K562 (cell line): ENCODE data around the gene TP53RK. TPM values are rescaled to one million over a fixed set of nuclear protein-coding genes. Genes with fewer than 3 reads are reported as not detected.

ENCODE experiments used
- ATAC-seq: fragments of 200-7000 bp; cut with Tn5 transposase; 3 replicates; pipeline ENCODE4 v1.9.1; 2020; ENCODE audit warnings: moderate library complexity
- BruUV-seq: library from RNA; stranded (reverse); fragments of 400-500 nt; replicated peaks from 2 replicates; lab custom pipeline; 2021; lab: Mats Ljungman, UMichigan
- CTCF ChIA-PET: fragments of 300-600 bp; formaldehyde crosslinking; extraction: SDS; loops from one replicate; lab custom pipeline; 2021; ENCODE audit warnings: low intra/inter-chr PET ratio; lab: Yijun Ruan, JAX
- POLR2A ChIA-PET: fragments of 300-600, 350-650 bp; sonication (Branson Sonifier 250); formaldehyde crosslinking; extraction: SDS; loops from one replicate; lab custom pipeline; 2021; ENCODE audit warnings: antibody characterized with exemption, inconsistent platforms; lab: Yijun Ruan, JAX
- DNase-seq, 4 experiments: peaks; one replicate each; pipeline versions ENCODE4 v3.0.0 to v3.0.0-alpha.2; 2011 to 2018; ENCODE audit warnings: low spot score in 3 of 4, mixed read lengths in 3 of 4; ENCODE audit errors: extremely low read depth in 1 of 4
- FAIRE-seq: peaks from 2 replicates; lab custom pipeline; 2011; peaks lifted over from hg19 to GRCh38; lab: Jason Lieb, UNC
- H2AFZ ChIP-seq: 2 replicates; pipeline ENCODE4 v1.6.0; 2011; ENCODE audit warnings: low read depth, low read length, control low read depth, inconsistent platforms
- H3K27ac ChIP-seq: fragments of 200-600 bp; 3 replicates; pipeline ENCODE4 v1.8.0; 2011; ENCODE audit warnings: low read depth, mild to moderate bottlenecking, control low read depth, inconsistent platforms, low read length, moderate library complexity, mixed read lengths; ENCODE audit errors: extremely low read depth
- H3K27me3 ChIP-seq, 2 experiments: fragments of 300-600 bp in 1 of 2; 2 replicates in 1 of 2; 3 replicates in 1 of 2; pipeline versions ENCODE4 v1.6.0 to v1.8.0; 2011; ENCODE audit warnings: inconsistent platforms in 2 of 2, low read length in 2 of 2, mild to moderate bottlenecking in 1 of 2, mixed read lengths in 1 of 2, moderate library complexity in 1 of 2; ENCODE audit not compliant: control insufficient read depth in 2 of 2, insufficient read depth in 2 of 2
- H3K36me3 ChIP-seq: fragments of 300-600 bp; 3 replicates; pipeline ENCODE4 v1.8.0; 2011; ENCODE audit warnings: mild to moderate bottlenecking, low read length, inconsistent platforms; ENCODE audit not compliant: control insufficient read depth, insufficient read depth
- H3K4me1 ChIP-seq, 2 experiments: fragments of 200-600 bp in 1 of 2; replicated peaks in 1 of 2; 2 replicates in 1 of 2; 3 replicates in 1 of 2; pipeline versions ENCODE4 v1.5.1 to v1.8.0; 2011; ENCODE audit warnings: inconsistent platforms in 2 of 2, low read length in 2 of 2, mild to moderate bottlenecking in 1 of 2, mixed read lengths in 1 of 2, moderate library complexity in 1 of 2; ENCODE audit not compliant: control insufficient read depth in 2 of 2, insufficient read depth in 2 of 2
- H3K4me2 ChIP-seq: 2 replicates; pipeline ENCODE4 v1.6.1; 2011; ENCODE audit warnings: low read length, control low read depth, inconsistent platforms, mixed read lengths; ENCODE audit not compliant: insufficient read depth
- H3K4me3 ChIP-seq: fragments of 200-600 bp; sonication (generic), shearing (Covaris generic); 2 replicates; pipeline ENCODE4 v1.5.1; 2016; ENCODE audit warnings: control low read depth, inconsistent platforms
- H3K79me2 ChIP-seq: fragments of 200-600 bp; 3 replicates; pipeline ENCODE4 v1.8.0; 2011; ENCODE audit warnings: low read length, inconsistent platforms; ENCODE audit not compliant: control insufficient read depth, insufficient read depth
- H3K9ac ChIP-seq, 2 experiments: 2 replicates each; pipeline versions ENCODE4 v1.6.0 to v1.6.1; 2011; ENCODE audit warnings: low read depth in 2 of 2, low read length in 2 of 2, control low read depth in 1 of 2, inconsistent platforms in 1 of 2, mild to moderate bottlenecking in 1 of 2, mixed read lengths in 1 of 2; ENCODE audit not compliant: insufficient read depth in 1 of 2
- H3K9me1 ChIP-seq: one replicate; pipeline ENCODE4 v1.6.0; 2011; ENCODE audit warnings: inconsistent platforms, mild to moderate bottlenecking, low read length, moderate library complexity; ENCODE audit not compliant: control insufficient read depth, insufficient read depth
- H3K9me3 ChIP-seq: replicated peaks from 2 replicates; pipeline ENCODE4 v1.5.1; 2011; ENCODE audit warnings: low read depth, low read length, inconsistent platforms; ENCODE audit not compliant: control insufficient read depth, insufficient read depth
- H4K20me1 ChIP-seq: replicated peaks from 2 replicates; pipeline ENCODE4 v1.6.1; 2011; ENCODE audit warnings: low read length, inconsistent platforms, mixed read lengths; ENCODE audit not compliant: control insufficient read depth, insufficient read depth
- CHD2 ChIP-seq: IDR thresholded peaks from 2 replicates; pipeline ENCODE4 v1.6.1; 2011; ENCODE audit warnings: low read depth, low read length
- HNRNPK ChIP-seq: fragments of 200-400 bp; formaldehyde crosslinking; IDR thresholded peaks from one replicate; pipeline ENCODE4 v1.6.1; 2018; ENCODE audit warnings: mild to moderate bottlenecking, low read depth, low read length; ENCODE audit not compliant: poor library complexity, severe bottlenecking
- MBD2 ChIP-seq: sonication (generic); IDR thresholded peaks from 2 replicates; pipeline ENCODE4 v1.6.1; 2016; ENCODE audit warnings: low read depth, borderline replicate concordance
- NCOA6 ChIP-seq: fragments of 450-650 bp; IDR thresholded peaks from 2 replicates; pipeline ENCODE4 v1.6.1; 2017; ENCODE audit warnings: mild to moderate bottlenecking
- PBX2 ChIP-seq, 2 experiments: IDR thresholded peaks in 1 of 2; conservative IDR thresholded peaks in 1 of 2; 2 replicates each; pipeline ENCODE4 v1.6.1; 2016; ENCODE audit warnings: low read depth in 2 of 2, mild to moderate bottlenecking in 1 of 2, missing compliant biosample characterization in 1 of 2, missing genetic modification characterization in 1 of 2, moderate library complexity in 1 of 2
- POLR2AphosphoS2 ChIP-seq: IDR thresholded peaks from 2 replicates; pipeline ENCODE4 v1.6.1; 2012; ENCODE audit warnings: low read length, improper control_type of control experiment
- WGBS: fragments of 100-300 bp; shearing (Covaris generic); methylation state at CpG from one replicate; pipeline ENCODE4 v1.1.6; 2016; ENCODE audit warnings: low coverage, mixed read lengths; ENCODE audit not compliant: insufficient coverage; ENCODE audit errors: missing lambda C conversion rate; 5-methylcytosine and 5-hydroxymethylcytosine counted together
- in situ Hi-C: fragments of 300-500 bp; cut with MboI; formaldehyde crosslinking; loops from 4 replicates; pipeline ENCODE4 v1.15.0; 2018; ENCODE audit warnings: inconsistent platforms, mixed read lengths
- intact Hi-C: fragments of 100-400 bp; cut with micrococcal nuclease; formaldehyde crosslinking; loops from 2 replicates; pipeline ENCODE4 v1.14.2; 2022
- polyA plus RNA-seq, 8 experiments: library from polyadenylated mRNA; depleted of rRNA in 4 of 8; stranded (reverse) in 5 of 8; unstranded in 3 of 8; fragments of >200 nt; fragmentation: Nextera tagmentation in 2 of 8; fragmentation: Illumina TruSeq in 1 of 8; extraction: Ambion mirVana in 2 of 8; extraction: Trizol in 1 of 8; gene quantifications; 2 replicates each; pipeline versions ENCODE4 v1.2.1 to v1.2.3, GENCODE V29; 2011 to 2014; ENCODE audit warnings: inconsistent platforms in 1 of 8, missing spikeins in 1 of 8
- total RNA-seq, 7 experiments: library from RNA; depleted of rRNA in 6 of 7; stranded (reverse); fragments of >200 nt in 6 of 7; fragmentation: Illumina TruSeq in 2 of 7; extraction: Trizol in 2 of 7; gene quantifications; 2 replicates each; pipeline versions ENCODE4 v1.2.1 to v1.2.3, GENCODE V29; 2011 to 2021; ENCODE audit warnings: low replicate concordance in 1 of 7
- TF ChIP-seq, protein P1 (sequence below): fragments of 450-650 bp; IDR thresholded peaks from 2 replicates; pipeline ENCODE4 v1.6.1; 2018; ENCODE audit warnings: mild to moderate bottlenecking, low read depth; ENCODE audit not compliant: partially characterized antibody

Gene TP53RK
- total and polyA plus RNA-seq, 9 of the 15 experiments (the other 6 are each of a cell fraction or from before 2014, with no cell fraction given), result 2.9 to 43.5 (median 17.2) TPM

DNA sequence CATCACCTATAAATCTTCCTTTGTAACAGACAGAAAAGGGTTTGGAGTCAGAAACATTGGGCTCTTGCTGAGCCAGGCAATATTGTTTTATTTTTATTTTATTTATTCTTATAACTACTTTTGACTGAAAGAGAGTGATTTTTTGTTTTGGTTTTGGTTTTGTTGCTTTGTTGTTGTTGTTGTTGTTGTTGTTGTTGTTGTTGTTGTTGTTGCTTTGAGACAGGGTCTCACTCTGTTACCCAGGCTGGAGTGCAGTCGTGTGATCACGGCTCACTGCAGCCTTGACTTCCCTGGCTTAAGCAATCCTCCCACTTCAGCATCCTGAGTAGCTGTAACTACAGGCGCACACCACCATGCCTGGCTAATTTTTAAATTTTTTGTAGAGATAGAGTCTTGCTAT, 22.9 kb downstream of the TP53RK start:
- Histone ChIP-seq H3K9me3 (no peaks in the 10 kb centered on the region), H2AFZ (no peak overlapping the region), H3K4me2 (no peak overlapping the region), H4K20me1 (no peaks in the 10 kb centered on the region), H3K4me1 (no peaks in the 10 kb centered on the region), H3K27me3 (no peaks in the 10 kb centered on the region), H3K9me1 (peaks cover 4% of the 10 kb centered on the region), H3K36me3 (peaks cover 19% of the 10 kb centered on the region; the same call in 2 of the 3 replicates), H3K79me2 (no peaks in the 10 kb centered on the region), H3K9ac (no peak overlapping the region), H3K27ac (no peak overlapping the region), H3K4me3 (no peak overlapping the region)
- ChIA-PET POLR2A (interaction anchor here (0.7 kb wide), 1 partner anchor 470 kb away, joined by 3 read pairs; no protein-coding TSS in a partner anchor), CTCF (interaction anchor here (0.6 kb wide), 1 partner anchor 254 kb away, joined by 4 read pairs; no protein-coding TSS in a partner anchor)
- no peak for FAIRE-seq
- TF ChIP-seq HNRNPK (no peak), NCOA6 (no peak), PBX2 (CRISPR knock-in tag; IDR thresholded peaks at IDR 0.05; ENCODE audit: low read depth) (no peak), PBX2 (tag; conservative IDR thresholded peaks at IDR 0.05; ENCODE audit: low read depth) (0 out of 2 replicates have a peak, but pooled peaks have one; percentile 16), CHD2 (no peak), MBD2 (no peak), POLR2AphosphoS2 (no peak)
- TF ChIP-seq, protein P1, sequence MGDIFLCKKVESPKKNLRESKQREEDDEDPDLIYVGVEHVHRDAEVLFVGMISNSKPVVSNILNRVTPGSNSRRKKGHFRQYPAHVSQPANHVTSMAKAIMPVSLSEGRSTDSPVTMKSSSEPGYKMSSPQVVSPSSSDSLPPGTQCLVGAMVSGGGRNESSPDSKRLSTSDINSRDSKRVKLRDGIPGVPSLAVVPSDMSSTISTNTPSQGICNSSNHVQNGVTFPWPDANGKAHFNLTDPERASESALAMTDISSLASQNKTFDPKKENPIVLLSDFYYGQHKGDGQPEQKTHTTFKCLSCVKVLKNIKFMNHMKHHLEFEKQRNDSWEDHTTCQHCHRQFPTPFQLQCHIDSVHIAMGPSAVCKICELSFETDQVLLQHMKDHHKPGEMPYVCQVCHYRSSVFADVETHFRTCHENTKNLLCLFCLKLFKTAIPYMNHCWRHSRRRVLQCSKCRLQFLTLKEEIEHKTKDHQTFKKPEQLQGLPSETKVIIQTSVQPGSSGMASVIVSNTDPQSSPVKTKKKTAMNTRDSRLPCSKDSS, result no peak
- no TSS peak for BruUV-seq
- in situ Hi-C loops (no loop called here), intact Hi-C loops (no loop called here)
- no peak for DNase-seq
- 60% methylated on average over 2 of the region's 3 CpGs for WGBS
- no peak for ATAC-seq
